GM23248 (cell line): ENCODE data around the gene CRYBA4. TPM values are rescaled to one million over a fixed set of nuclear protein-coding genes. Genes with fewer than 3 reads are reported as not detected.
A peak's percentile ranks its signal among the peaks of the same experiment; 100 is the strongest.

Experiments
- DNase-seq: peaks from one replicate; pipeline ENCODE4 v3.0.0-alpha.2; 2015
- H2AFZ ChIP-seq: fragments of 200-600 bp; sonication (generic); 2 replicates; pipeline ENCODE4 v1.6.1; 2016; ENCODE audit warnings: antibody characterized with exemption
- H3F3A ChIP-seq: fragments of 200-600 bp; sonication (generic); 2 replicates; pipeline ENCODE4 v1.6.1; 2016; ENCODE audit warnings: mild to moderate bottlenecking, antibody characterized with exemption, mixed run types; ENCODE audit not compliant: insufficient read depth
- H3K27ac ChIP-seq: fragments of 200-600 bp; sonication (generic); 2 replicates; pipeline ENCODE4 v1.5.1; 2016; ENCODE audit warnings: mild to moderate bottlenecking
- H3K27me3 ChIP-seq: fragments of 200-600 bp; sonication (generic); replicated peaks from 2 replicates; pipeline ENCODE4 v1.6.1; 2016; ENCODE audit warnings: mild to moderate bottlenecking; ENCODE audit not compliant: insufficient read depth
- H3K36me3 ChIP-seq: fragments of 200-600 bp; sonication (generic); 2 replicates; pipeline ENCODE4 v1.6.1; 2016; ENCODE audit warnings: low read depth, mild to moderate bottlenecking
- H3K4me1 ChIP-seq: fragments of 200-600 bp; sonication (generic); 2 replicates; pipeline ENCODE4 v1.6.1; 2016; ENCODE audit warnings: mild to moderate bottlenecking; ENCODE audit not compliant: insufficient read depth
- H3K4me2 ChIP-seq: fragments of 200-600 bp; sonication (generic); one replicate; pipeline ENCODE4 v1.6.1; 2016; ENCODE audit warnings: mild to moderate bottlenecking; ENCODE audit not compliant: unreplicated experiment
- H3K4me3 ChIP-seq: fragments of 200-600 bp; sonication (generic); 2 replicates; pipeline ENCODE4 v1.5.1; 2016; ENCODE audit warnings: mild to moderate bottlenecking
- H3K79me2 ChIP-seq: fragments of 200-600 bp; sonication (generic); 2 replicates; pipeline ENCODE4 v1.6.1; 2016; ENCODE audit warnings: mild to moderate bottlenecking; ENCODE audit not compliant: insufficient read depth
- H3K9ac ChIP-seq: fragments of 200-600 bp; sonication (generic); 2 replicates; pipeline ENCODE4 v1.6.1; 2016; ENCODE audit warnings: mild to moderate bottlenecking
- H3K9me2 ChIP-seq: fragments of 200-600 bp; sonication (generic); 2 replicates; pipeline ENCODE4 v1.6.1; 2016; ENCODE audit warnings: mixed run types, mild to moderate bottlenecking, moderate library complexity; ENCODE audit not compliant: insufficient read depth
- H3K9me3 ChIP-seq: fragments of 200-600 bp; sonication (generic); one replicate; pipeline ENCODE4 v1.6.1; 2017; ENCODE audit warnings: low read depth
- H4K20me1 ChIP-seq: fragments of 200-600 bp; sonication (generic); 2 replicates; pipeline ENCODE4 v1.6.0; 2016; ENCODE audit not compliant: insufficient read depth
- EZH2 ChIP-seq: fragments of 200-600 bp; sonication (generic); IDR thresholded peaks from 2 replicates; pipeline ENCODE4 v1.6.1; 2018; ENCODE audit warnings: antibody characterized with exemption, mild to moderate bottlenecking; ENCODE audit not compliant: insufficient read depth, poor library complexity, severe bottlenecking
- EZH2phosphoT487 ChIP-seq: fragments of 200-600 bp; sonication (generic); IDR thresholded peaks from 2 replicates; pipeline ENCODE4 v1.6.1; 2018; ENCODE audit warnings: antibody characterized with exemption, moderate library complexity, mild to moderate bottlenecking, low read depth; ENCODE audit not compliant: insufficient read depth
- whole genome bisulfite sequencing, 2 experiments: methylation state at CpG; one replicate each; pipeline ENCODE4 v1.1.6; 2015 to 2017; ENCODE audit warnings: low lambda C conversion rate in 2 of 2, low coverage in 1 of 2; ENCODE audit errors: missing lambda C conversion rate in 2 of 2; 5-methylcytosine and 5-hydroxymethylcytosine counted together
- in situ Hi-C: fragments of 300-500 bp; cut with MboI; formaldehyde crosslinking; loops from 2 replicates; pipeline ENCODE4 v1.15.0; 2020
- polyA plus RNA-seq: library from polyadenylated mRNA; unstranded; fragments of >200 nt; fragmentation: Nextera tagmentation; extraction: Ambion mirVana; gene quantifications from 2 replicates; pipeline ENCODE4 v1.2.1, GENCODE V29; 2016
- total RNA-seq: library from RNA; depleted of rRNA; stranded (reverse); fragments of >200 nt; shearing (Covaris generic); gene quantifications from 2 replicates; pipeline ENCODE4 v1.2.3, GENCODE V29; 2014

The CRYBA4 gene
- total and polyA plus RNA-seq, 2 experiments from 2014 or later, result not detected

GRCh38 chr22:26601726-26602125 lies 20.0 kb upstream of the CRYBA4 start:
- no peak overlapping the region for H3K4me3 ChIP-seq
- 87 to 89% methylated on average over 12 of the region's 12 CpGs for WGBS, 2 experiments
- DNase-seq, result no peak
- H3K4me1 ChIP-seq, result no peaks in the 10 kb centered on the region
- in situ Hi-C loops, result no loop called here
- TF ChIP-seq EZH2phosphoT487, result no peak
- no peak for TF ChIP-seq EZH2
- H3K36me3 ChIP-seq, result no peaks in the 10 kb centered on the region
- H3K9me2 ChIP-seq, result no peaks in the 10 kb centered on the region
- H3K79me2 ChIP-seq, result no peaks in the 10 kb centered on the region
- no peaks in the 10 kb centered on the region for H3F3A ChIP-seq
- H3K9me3 ChIP-seq, result no peaks in the 10 kb centered on the region
- H2AFZ ChIP-seq, result no peak overlapping the region
- H4K20me1 ChIP-seq, result no peaks in the 10 kb centered on the region
- H3K27ac ChIP-seq, result no peak overlapping the region
- H3K27me3 ChIP-seq, result 0 out of 2 replicates have a peak, but pooled peaks cover 3% of the 10 kb centered on the region
- no peak overlapping the region for H3K9ac ChIP-seq
- no peak overlapping the region for H3K4me2 ChIP-seq

GRCh38 chr22:26602127-26602526 lies 19.6 kb upstream of the CRYBA4 start:
- no peaks in the 10 kb centered on the region for H3K4me1 ChIP-seq
- no peaks in the 10 kb centered on the region for H3K9me3 ChIP-seq
- no peak overlapping the region for H3K27ac ChIP-seq
- H3K36me3 ChIP-seq, result no peaks in the 10 kb centered on the region
- no peak for DNase-seq
- in situ Hi-C loops, result no loop called here
- WGBS, 2 experiments, result 46 to 52% methylated on average over 4 of the region's 4 CpGs
- no peak for TF ChIP-seq EZH2phosphoT487
- TF ChIP-seq EZH2, result no peak
- 0 out of 2 replicates have a peak, but pooled peaks cover 3% of the 10 kb centered on the region for H3K27me3 ChIP-seq
- no peak overlapping the region for H3K4me3 ChIP-seq
- H3F3A ChIP-seq, result no peaks in the 10 kb centered on the region
- H3K9ac ChIP-seq, result no peak overlapping the region
- H3K79me2 ChIP-seq, result no peaks in the 10 kb centered on the region
- no peak overlapping the region for H3K4me2 ChIP-seq
- no peak overlapping the region for H2AFZ ChIP-seq
- H3K9me2 ChIP-seq, result no peaks in the 10 kb centered on the region
- no peaks in the 10 kb centered on the region for H4K20me1 ChIP-seq

- no peaks in the 10 kb centered on the region for H3K36me3 ChIP-seq
- no peaks in the 10 kb centered on the region for H4K20me1 ChIP-seq
- H3K9me2 ChIP-seq, result no peaks in the 10 kb centered on the region
- H3K4me1 ChIP-seq, result no peaks in the 10 kb centered on the region
- H3K4me2 ChIP-seq, result no peak overlapping the region
- H3K27ac ChIP-seq, result no peak overlapping the region
- H2AFZ ChIP-seq, result no peak overlapping the region
- no peaks in the 10 kb centered on the region for H3K9me3 ChIP-seq
- no peaks in the 10 kb centered on the region for H3K79me2 ChIP-seq
- DNase-seq, result no peak
- in situ Hi-C loops, result no loop called here
- H3F3A ChIP-seq, result no peaks in the 10 kb centered on the region
- TF ChIP-seq EZH2 (no peak), EZH2phosphoT487 (no peak)
- WGBS, 2 experiments, result 72 to 84% methylated on average over 1 of the region's 1 CpG
- H3K4me3 ChIP-seq, result no peak overlapping the region
- H3K9ac ChIP-seq, result no peak overlapping the region
- no peaks in the 10 kb centered on the region for H3K27me3 ChIP-seq
These were observed 17.4 kb upstream of the CRYBA4 start for GRCh38 chr22:26604368-26604767.

GRCh38 chr22:26606611-26607010 lies 15.2 kb upstream of the CRYBA4 start:
- no peaks in the 10 kb centered on the region for H3K27me3 ChIP-seq
- H3K4me1 ChIP-seq, result peaks cover 11% of the 10 kb centered on the region
- no peak overlapping the region for H2AFZ ChIP-seq
- no peaks in the 10 kb centered on the region for H3K36me3 ChIP-seq
- H3K9me2 ChIP-seq, result no peaks in the 10 kb centered on the region
- no peaks in the 10 kb centered on the region for H3K79me2 ChIP-seq
- no peak overlapping the region for H3K9ac ChIP-seq
- H3F3A ChIP-seq, result no peaks in the 10 kb centered on the region
- no peak for TF ChIP-seq EZH2phosphoT487
- TF ChIP-seq EZH2, result no peak
- in situ Hi-C loops, result no loop called here
- no peak overlapping the region for H3K4me3 ChIP-seq
- no peaks in the 10 kb centered on the region for H4K20me1 ChIP-seq
- peak; percentile 85 for DNase-seq
- H3K4me2 ChIP-seq, result no peak overlapping the region
- no peak overlapping the region for H3K27ac ChIP-seq
- 72 to 88% methylated on average over 4 of the region's 4 CpGs for WGBS, 2 experiments
- H3K9me3 ChIP-seq, result no peaks in the 10 kb centered on the region

- Histone ChIP-seq H4K20me1 (no peaks in the 10 kb centered on the region), H3F3A (no peaks in the 10 kb centered on the region), H3K79me2 (no peaks in the 10 kb centered on the region), H3K9me3 (no peaks in the 10 kb centered on the region), H3K36me3 (no peaks in the 10 kb centered on the region), H3K9ac (no peak overlapping the region), H3K9me2 (no peaks in the 10 kb centered on the region), H2AFZ (no peak overlapping the region), H3K4me2 (no peak overlapping the region), H3K27me3 (no peaks in the 10 kb centered on the region), H3K4me1 (peaks cover 11% of the 10 kb centered on the region), H3K4me3 (no peak overlapping the region), H3K27ac (no peak overlapping the region)
- no peak for DNase-seq
- 57 to 63% methylated on average over 2 of the region's 2 CpGs for WGBS, 2 experiments
- in situ Hi-C loops, result no loop called here
- TF ChIP-seq EZH2, result no peak
- TF ChIP-seq EZH2phosphoT487, result no peak
These were observed 13.6 kb upstream of the CRYBA4 start for GRCh38 chr22:26608129-26608528.
